AG09309 (cell line): ENCODE measurements around the gene OR4D6.

Source experiments
- DNase-seq: peaks from one replicate; pipeline ENCODE4 v3.0.0-alpha.2; 2010; ENCODE audit warnings: low read depth
- H3K4me3 ChIP-seq: 2 replicates; pipeline ENCODE4 v1.5.1; 2011; ENCODE audit warnings: mild to moderate bottlenecking, low read depth, low read length, moderate library complexity; ENCODE audit not compliant: control insufficient read depth
- TF ChIP-seq, protein P1 (sequence below): IDR thresholded peaks from 2 replicates; pipeline ENCODE4 v1.5.1; 2011; ENCODE audit warnings: mild to moderate bottlenecking, low read depth, low read length, inconsistent platforms; ENCODE audit not compliant: insufficient read depth, control insufficient read depth; ENCODE audit errors: missing control alignments

Gene OR4D6

GRCh38 chr11:59456661-59457060 lies at the start of gene OR4D6:
OR4D6 (plus strand) TSS chr11:59456961; CDS start chr11:59456961, 0 bp downstream.
- DNase-seq = no peak
- TF ChIP-seq, protein P1, sequence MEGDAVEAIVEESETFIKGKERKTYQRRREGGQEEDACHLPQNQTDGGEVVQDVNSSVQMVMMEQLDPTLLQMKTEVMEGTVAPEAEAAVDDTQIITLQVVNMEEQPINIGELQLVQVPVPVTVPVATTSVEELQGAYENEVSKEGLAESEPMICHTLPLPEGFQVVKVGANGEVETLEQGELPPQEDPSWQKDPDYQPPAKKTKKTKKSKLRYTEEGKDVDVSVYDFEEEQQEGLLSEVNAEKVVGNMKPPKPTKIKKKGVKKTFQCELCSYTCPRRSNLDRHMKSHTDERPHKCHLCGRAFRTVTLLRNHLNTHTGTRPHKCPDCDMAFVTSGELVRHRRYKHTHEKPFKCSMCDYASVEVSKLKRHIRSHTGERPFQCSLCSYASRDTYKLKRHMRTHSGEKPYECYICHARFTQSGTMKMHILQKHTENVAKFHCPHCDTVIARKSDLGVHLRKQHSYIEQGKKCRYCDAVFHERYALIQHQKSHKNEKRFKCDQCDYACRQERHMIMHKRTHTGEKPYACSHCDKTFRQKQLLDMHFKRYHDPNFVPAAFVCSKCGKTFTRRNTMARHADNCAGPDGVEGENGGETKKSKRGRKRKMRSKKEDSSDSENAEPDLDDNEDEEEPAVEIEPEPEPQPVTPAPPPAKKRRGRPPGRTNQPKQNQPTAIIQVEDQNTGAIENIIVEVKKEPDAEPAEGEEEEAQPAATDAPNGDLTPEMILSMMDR = no peak
- no peak within 1 kb of the TSS for H3K4me3 ChIP-seq

DNA sequence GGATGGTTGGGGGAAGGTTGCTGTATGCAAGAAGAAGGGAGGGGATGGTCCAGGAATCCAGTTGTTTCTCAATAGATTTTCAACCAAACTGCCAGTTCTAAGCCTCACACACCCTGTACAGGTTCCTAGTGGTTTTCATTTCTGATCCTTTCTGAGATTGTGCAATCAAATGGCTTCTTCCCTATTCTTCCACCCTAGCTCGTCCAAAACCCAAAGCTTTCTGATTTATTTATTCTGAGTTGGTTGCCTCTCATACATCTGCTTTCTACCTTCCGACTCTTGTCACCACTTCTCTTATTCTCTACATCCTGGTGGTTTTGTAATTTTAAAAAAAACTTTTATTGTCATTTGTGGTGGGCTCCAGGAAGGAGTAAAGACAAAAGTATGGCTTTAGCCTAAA lies 43.1 kb upstream of the OR4D6 start:
- TF ChIP-seq, protein P1 = no peak
- DNase-seq = no peak
- no peak overlapping the region for H3K4me3 ChIP-seq

DNA sequence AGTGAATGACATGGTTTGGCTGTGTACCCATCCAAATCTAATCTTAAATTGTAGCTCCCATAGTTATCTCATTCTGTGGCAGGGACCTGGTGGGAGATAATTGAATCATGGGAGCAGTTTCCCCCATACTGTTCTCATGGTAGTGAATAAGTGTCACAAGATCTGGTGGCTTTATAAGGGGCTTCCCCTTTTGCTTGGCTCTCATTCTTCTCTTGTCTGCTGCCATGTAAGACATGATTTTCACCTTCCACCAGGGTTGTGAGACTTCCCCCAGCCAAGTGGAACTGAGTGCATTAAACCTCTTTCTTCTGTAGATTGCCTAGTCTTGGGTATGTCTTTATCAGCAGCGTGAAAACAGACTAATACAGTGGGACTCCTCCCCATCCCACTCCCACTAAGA lies 41.6 kb upstream of the OR4D6 start:
- H3K4me3 ChIP-seq = no peak overlapping the region
- no peak for DNase-seq
- TF ChIP-seq, protein P1 = no peak

DNA sequence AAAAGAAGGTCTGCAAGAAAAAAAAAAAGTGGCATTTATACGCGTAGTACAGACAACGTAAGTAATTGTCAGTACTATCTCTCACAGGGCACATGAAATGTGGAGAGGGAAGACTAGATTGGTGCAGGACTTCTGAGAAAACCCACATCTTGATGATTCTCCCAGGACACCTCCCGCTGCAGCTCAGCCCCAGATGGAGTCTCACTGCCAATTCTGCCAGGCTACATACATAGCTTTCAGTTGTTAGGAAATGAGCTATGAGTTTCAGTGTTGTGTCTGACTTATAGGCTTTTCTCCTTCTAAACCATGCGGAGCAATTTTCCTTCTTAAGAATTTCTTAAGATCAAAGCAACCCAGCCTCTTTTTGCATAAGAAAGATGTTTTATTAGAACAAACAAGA lies 40.1 kb upstream of the OR4D6 start:
- no peak overlapping the region for H3K4me3 ChIP-seq
- DNase-seq = no peak
- TF ChIP-seq, protein P1 = no peak

DNA sequence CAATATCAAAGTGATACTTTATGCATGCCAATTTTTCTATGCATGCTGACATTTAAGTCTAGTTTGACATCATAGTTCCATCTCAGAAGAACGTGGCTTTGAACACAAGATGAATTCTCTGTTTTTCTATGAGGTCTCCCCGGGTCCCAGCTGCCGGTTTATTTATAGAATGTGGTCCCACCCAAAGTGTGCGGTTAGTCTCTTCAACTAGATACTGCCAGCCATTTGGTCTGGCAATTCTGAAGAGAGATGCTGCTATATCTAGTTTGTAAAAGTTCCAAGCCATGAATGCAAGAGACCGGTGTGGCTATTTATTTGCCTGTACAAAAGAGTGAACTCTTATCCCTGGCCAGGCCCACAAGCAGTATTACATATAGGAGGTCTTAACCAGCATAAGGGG lies 39.7 kb upstream of the OR4D6 start:
- TF ChIP-seq, protein P1 = no peak
- no peak overlapping the region for H3K4me3 ChIP-seq
- no peak for DNase-seq

DNA sequence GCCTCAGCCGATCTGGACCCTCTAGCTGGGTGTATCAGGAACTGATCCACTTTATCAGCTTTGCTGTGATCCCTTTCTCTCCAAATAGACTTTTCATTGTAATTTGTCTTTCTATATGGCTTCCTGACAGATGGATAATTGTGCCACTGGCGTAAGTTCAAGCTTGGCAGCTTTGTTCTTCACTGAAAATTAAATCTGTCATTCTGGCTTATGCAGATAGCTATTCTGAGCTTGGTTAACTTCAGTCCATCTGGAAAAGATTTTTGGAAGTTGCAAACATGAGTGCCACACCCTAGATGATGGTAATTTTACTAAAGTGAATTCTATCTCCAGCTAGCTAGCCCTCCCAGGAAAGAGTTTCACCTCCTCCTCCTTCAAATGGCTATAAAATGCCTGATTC lies 38.6 kb upstream of the OR4D6 start:
- DNase-seq = no peak
- TF ChIP-seq, protein P1 = no peak
- H3K4me3 ChIP-seq = no peak overlapping the region

DNA sequence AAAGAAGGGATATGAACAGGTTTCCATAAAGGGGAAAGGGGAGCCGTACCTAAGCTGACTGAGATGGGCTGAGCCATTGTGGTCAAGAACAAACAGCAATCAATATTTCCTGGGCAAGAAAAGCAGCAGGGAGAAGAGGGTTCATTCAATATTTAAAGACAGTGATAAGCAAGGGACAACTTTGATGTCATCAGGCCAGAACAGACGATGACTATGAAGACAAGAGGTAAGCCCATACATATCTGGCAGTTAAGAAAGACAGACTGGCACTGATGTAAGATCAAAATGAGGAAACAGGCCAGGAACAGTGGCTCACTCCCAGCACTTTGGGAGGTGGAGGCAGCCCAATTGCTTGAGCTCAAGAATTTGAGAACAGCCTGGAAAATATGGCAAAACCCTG lies 32.9 kb upstream of the OR4D6 start:
- H3K4me3 ChIP-seq = no peak overlapping the region
- TF ChIP-seq, protein P1 = no peak
- DNase-seq = no peak
